OCI-LY3 (cell line): ENCODE data around the gene SPRN.

Source experiments
- EZH2phosphoT487 ChIP-seq: fragments of 200-600 bp; shearing (Covaris generic); IDR thresholded peaks from 2 replicates; pipeline ENCODE4 v1.6.1; 2018; ENCODE audit warnings: antibody characterized with exemption, mixed run types, low read depth
- TF ChIP-seq, protein P1 (sequence below): fragments of 200-600, 300-600 bp; sonication (generic); IDR thresholded peaks from 2 replicates; pipeline ENCODE4 v1.5.1; 2014; ENCODE audit warnings: antibody characterized with exemption, low read length, low read depth

DNA sequence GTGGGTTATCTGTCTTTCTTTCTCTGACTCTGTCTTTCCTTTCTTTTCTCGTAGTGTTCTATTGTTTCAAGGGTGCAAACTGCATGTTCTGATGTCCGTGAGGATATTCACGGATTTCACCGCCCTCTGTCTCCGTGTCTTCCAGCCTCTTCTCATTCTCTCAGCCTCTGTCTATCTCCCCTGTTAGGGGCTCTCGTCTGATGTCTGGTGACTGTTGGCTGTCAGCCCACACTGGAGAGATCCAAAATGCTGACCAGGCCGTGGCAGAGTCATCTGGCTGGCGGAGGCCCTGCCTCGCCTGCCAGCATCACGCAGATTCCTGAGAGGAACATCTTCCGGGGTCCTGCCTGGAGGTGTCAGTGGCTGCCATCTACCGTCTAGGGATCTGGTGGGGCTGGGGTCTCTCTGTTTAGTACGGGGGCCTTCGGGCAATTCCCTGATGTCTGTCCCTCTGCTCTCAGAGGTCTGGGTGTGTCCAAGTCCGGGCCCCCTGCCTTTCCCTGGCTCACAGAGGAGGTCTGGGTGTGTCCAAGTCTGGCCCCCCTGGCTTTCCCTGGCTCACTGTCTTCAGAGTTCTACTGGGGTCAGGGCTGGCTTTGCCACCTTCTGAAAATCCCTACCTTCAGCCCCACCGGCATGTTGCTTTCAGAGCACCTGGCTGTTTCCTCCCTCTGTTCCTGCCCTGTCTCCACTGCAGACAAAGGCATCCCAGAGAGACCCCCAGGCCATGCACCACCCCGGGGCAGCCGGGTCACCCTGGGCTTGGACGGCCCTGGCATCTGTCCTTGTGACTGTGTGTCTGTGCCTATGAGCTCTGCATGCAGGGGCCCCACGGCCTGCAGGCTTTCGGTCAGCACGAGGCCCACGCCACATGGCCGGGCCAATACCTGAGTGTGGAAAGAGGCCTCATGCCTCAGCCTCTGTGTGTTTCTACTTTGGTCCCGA, 15.4 kb upstream of the SPRN start:
- no peak for TF ChIP-seq EZH2phosphoT487
- TF ChIP-seq, protein P1, sequence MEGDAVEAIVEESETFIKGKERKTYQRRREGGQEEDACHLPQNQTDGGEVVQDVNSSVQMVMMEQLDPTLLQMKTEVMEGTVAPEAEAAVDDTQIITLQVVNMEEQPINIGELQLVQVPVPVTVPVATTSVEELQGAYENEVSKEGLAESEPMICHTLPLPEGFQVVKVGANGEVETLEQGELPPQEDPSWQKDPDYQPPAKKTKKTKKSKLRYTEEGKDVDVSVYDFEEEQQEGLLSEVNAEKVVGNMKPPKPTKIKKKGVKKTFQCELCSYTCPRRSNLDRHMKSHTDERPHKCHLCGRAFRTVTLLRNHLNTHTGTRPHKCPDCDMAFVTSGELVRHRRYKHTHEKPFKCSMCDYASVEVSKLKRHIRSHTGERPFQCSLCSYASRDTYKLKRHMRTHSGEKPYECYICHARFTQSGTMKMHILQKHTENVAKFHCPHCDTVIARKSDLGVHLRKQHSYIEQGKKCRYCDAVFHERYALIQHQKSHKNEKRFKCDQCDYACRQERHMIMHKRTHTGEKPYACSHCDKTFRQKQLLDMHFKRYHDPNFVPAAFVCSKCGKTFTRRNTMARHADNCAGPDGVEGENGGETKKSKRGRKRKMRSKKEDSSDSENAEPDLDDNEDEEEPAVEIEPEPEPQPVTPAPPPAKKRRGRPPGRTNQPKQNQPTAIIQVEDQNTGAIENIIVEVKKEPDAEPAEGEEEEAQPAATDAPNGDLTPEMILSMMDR = no peak
